GM23338 (cell line): ENCODE measurements around the gene RYR1. TPM values are rescaled to one million over a fixed set of nuclear protein-coding genes. Genes with fewer than 3 reads are reported as not detected.

Experiments used
- ATAC-seq: fragments of 200-7000 bp; cut with Tn5 transposase; 3 replicates; pipeline ENCODE4 v1.9.1; 2020
- DNase-seq: peaks from one replicate; pipeline ENCODE4 v3.0.0-alpha.2; 2015; ENCODE audit warnings: low spot score
- H2AFZ ChIP-seq: fragments of 200-600 bp; sonication (generic); 2 replicates; pipeline ENCODE4 v1.8.0; 2016; ENCODE audit warnings: antibody characterized with exemption, mild to moderate bottlenecking, moderate library complexity
- H3F3A ChIP-seq: fragments of 200-600 bp; sonication (generic); replicated peaks from 2 replicates; pipeline ENCODE4 v1.8.0; 2017; ENCODE audit warnings: antibody characterized with exemption, mixed run types, low read depth
- H3K27ac ChIP-seq: fragments of 200-600 bp; sonication (generic); 2 replicates; pipeline ENCODE4 v1.6.1; 2016; ENCODE audit warnings: low read depth
- H3K27me3 ChIP-seq: fragments of 200-600 bp; sonication (generic); 2 replicates; pipeline ENCODE4 v1.8.0; 2016; ENCODE audit warnings: mild to moderate bottlenecking, mixed run types, moderate library complexity; ENCODE audit not compliant: insufficient read depth
- H3K36me3 ChIP-seq: fragments of 200-600 bp; sonication (generic); 2 replicates; pipeline ENCODE4 v1.8.0; 2016; ENCODE audit warnings: mild to moderate bottlenecking; ENCODE audit not compliant: insufficient read depth
- H3K4me1 ChIP-seq: fragments of 200-600 bp; sonication (generic); 2 replicates; pipeline ENCODE4 v1.8.0; 2016; ENCODE audit warnings: mild to moderate bottlenecking, moderate library complexity; ENCODE audit not compliant: insufficient read depth
- H3K4me2 ChIP-seq: fragments of 200-600 bp; sonication (generic); 2 replicates; pipeline ENCODE4 v1.7.1; 2017; ENCODE audit warnings: mixed run types
- H3K4me3 ChIP-seq: fragments of 200-600 bp; sonication (generic); 2 replicates; pipeline ENCODE4 v1.6.1; 2016; ENCODE audit warnings: mixed run types
- H3K79me2 ChIP-seq: fragments of 200-600 bp; sonication (generic); replicated peaks from 2 replicates; pipeline ENCODE4 v1.8.0; 2017; ENCODE audit warnings: mild to moderate bottlenecking; ENCODE audit not compliant: insufficient read depth
- H3K9me2 ChIP-seq: fragments of 200-600 bp; sonication (generic); 2 replicates; pipeline ENCODE4 v1.8.0; 2017; ENCODE audit not compliant: insufficient read depth
- H4K20me1 ChIP-seq: fragments of 200-600 bp; sonication (generic); replicated peaks from 2 replicates; pipeline ENCODE4 v1.8.0; 2017; ENCODE audit warnings: mild to moderate bottlenecking; ENCODE audit not compliant: insufficient read depth
- H3K27ac Mint-ChIP-seq: 2 replicates; pipeline ENCODE4 v1.8.0; 2020; ENCODE audit warnings: inconsistent platforms, mild to moderate bottlenecking, moderate library complexity, mixed read lengths
- H3K27me3 Mint-ChIP-seq: 3 replicates; pipeline ENCODE4 v1.8.0; 2022; ENCODE audit warnings: low read depth, mild to moderate bottlenecking, moderate library complexity, mixed read lengths, inconsistent platforms; ENCODE audit not compliant: insufficient read depth, poor library complexity
- H3K36me3 Mint-ChIP-seq: 3 replicates; pipeline ENCODE4 v1.8.0; 2021; ENCODE audit warnings: low read depth, mild to moderate bottlenecking, inconsistent platforms, moderate library complexity, mixed read lengths
- H3K4me1 Mint-ChIP-seq: 3 replicates; pipeline ENCODE4 v1.8.0; 2020; ENCODE audit warnings: mild to moderate bottlenecking, inconsistent platforms, mixed read lengths
- H3K4me3 Mint-ChIP-seq: 3 replicates; pipeline ENCODE4 v1.8.0; 2021; ENCODE audit warnings: moderate library complexity, mild to moderate bottlenecking, inconsistent platforms, mixed read lengths
- H3K9me3 Mint-ChIP-seq: 3 replicates; pipeline ENCODE4 v1.8.0; 2020; ENCODE audit warnings: moderate library complexity, mild to moderate bottlenecking, inconsistent platforms, mixed read lengths
- CREB1 ChIP-seq: fragments of 250-450 bp; sonication (Bioruptor Pico); IDR thresholded peaks from 2 replicates; pipeline ENCODE4 v1.5.0; 2020; ENCODE audit warnings: low read depth, mild to moderate bottlenecking, moderate library complexity
- CTCF ChIP-seq, 2 experiments: fragments of 200-600 bp in 1 of 2; sonication (generic) in 1 of 2; conservative IDR thresholded peaks; 2 replicates each; pipeline versions ENCODE4 v1.5.1 to v1.6.1; 2016 to 2017; ENCODE audit warnings: antibody characterized with exemption in 2 of 2, low read depth in 2 of 2, mild to moderate bottlenecking in 2 of 2, moderate library complexity in 1 of 2
- ETS1 ChIP-seq: IDR thresholded peaks from 2 replicates; pipeline ENCODE4 v1.6.1; 2016; ENCODE audit warnings: antibody characterized with exemption
- EZH2 ChIP-seq: fragments of 200-600 bp; sonication (generic); IDR thresholded peaks from one replicate; pipeline ENCODE4 v1.8.0; 2017; ENCODE audit warnings: antibody characterized with exemption, mild to moderate bottlenecking, low read depth; ENCODE audit not compliant: unreplicated experiment
- EZH2phosphoT487 ChIP-seq: fragments of 200-600 bp; sonication (generic); IDR thresholded peaks from one replicate; pipeline ENCODE4 v1.8.1; 2018; ENCODE audit warnings: antibody characterized with exemption; ENCODE audit not compliant: unreplicated experiment
- JUNB ChIP-seq: IDR thresholded peaks from one replicate; pipeline ENCODE4 v1.6.1; 2016; ENCODE audit warnings: antibody characterized with exemption; ENCODE audit not compliant: unreplicated experiment
- NANOG ChIP-seq: IDR thresholded peaks from 2 replicates; pipeline ENCODE4 v1.6.1; 2016; ENCODE audit warnings: antibody characterized with exemption, borderline replicate concordance
- POLR2AphosphoS5 ChIP-seq: IDR thresholded peaks from 2 replicates; pipeline ENCODE4 v1.6.1; 2016; ENCODE audit warnings: antibody characterized with exemption, low read depth
- REST ChIP-seq: IDR thresholded peaks from one replicate; pipeline ENCODE4 v1.6.1; 2018; ENCODE audit warnings: antibody characterized with exemption; ENCODE audit not compliant: unreplicated experiment
- STAT1 ChIP-seq: IDR thresholded peaks from one replicate; pipeline ENCODE4 v1.6.1; 2016; ENCODE audit warnings: antibody characterized with exemption; ENCODE audit not compliant: unreplicated experiment
- ZNF114 ChIP-seq: fragments of 250-450 bp; sonication (Bioruptor Pico); IDR thresholded peaks from 2 replicates; pipeline ENCODE4 v1.5.0; 2020; ENCODE audit warnings: mild to moderate bottlenecking, moderate library complexity
- ZNF331 ChIP-seq: fragments of 250-450 bp; sonication (Bioruptor Pico); IDR thresholded peaks from 2 replicates; pipeline ENCODE4 v1.5.0; 2020; ENCODE audit warnings: low read depth, mild to moderate bottlenecking, moderate library complexity
- polyA plus RNA-seq: library from polyadenylated mRNA; unstranded; fragments of >200 nt; fragmentation: Nextera tagmentation; extraction: Ambion mirVana; gene quantifications from 2 replicates; pipeline ENCODE4 v1.2.1, GENCODE V29; 2016
- total RNA-seq: library from RNA; depleted of rRNA; stranded (reverse); fragments of >200 nt; shearing (Covaris generic); gene quantifications from 2 replicates; pipeline ENCODE4 v1.2.3, GENCODE V29; 2014

RYR1 gene
- total and polyA plus RNA-seq, 2 experiments from 2014 or later, result 4.0 to 26.7 TPM

- DNase-seq, result no peak
- ATAC-seq, result no peak
- no peaks in the 10 kb centered on the region for H3K9me2 ChIP-seq
- H2AFZ ChIP-seq, result no peak overlapping the region
- no peak overlapping the region for H3K4me3 ChIP-seq
- Mint-ChIP-seq H3K4me3 (no peak overlapping the region), H3K27ac (no peak overlapping the region), H3K36me3 (peaks cover 7% of the 10 kb centered on the region), H3K27me3 (peaks cover 23% of the 10 kb centered on the region), H3K9me3 (no peaks in the 10 kb centered on the region), H3K4me1 (peaks cover 17% of the 10 kb centered on the region)
- peaks cover 2% of the 10 kb centered on the region for H3K79me2 ChIP-seq
- H3K27me3 ChIP-seq, result no peaks in the 10 kb centered on the region
- H4K20me1 ChIP-seq, result no peaks in the 10 kb centered on the region
- TF ChIP-seq STAT1 (no peak), NANOG (no peak), ZNF331 (CRISPR knock-in tag) (no peak), ETS1 (no peak), CTCF (conservative IDR thresholded peaks at IDR 0.05; ENCODE audit: low read depth in 2 of 2) (no peak), ZNF114 (CRISPR knock-in tag) (no peak), POLR2AphosphoS5 (no peak), EZH2phosphoT487 (no peak), EZH2 (no peak), JUNB (no peak), CREB1 (no peak)
- peaks cover 9% of the 10 kb centered on the region; the same call in 1 of the 2 replicates for H3F3A ChIP-seq
- H3K36me3 ChIP-seq, result no peaks in the 10 kb centered on the region
- H3K27ac ChIP-seq, result no peak overlapping the region
- no peak overlapping the region for H3K4me2 ChIP-seq
- peaks cover 9% of the 10 kb centered on the region for H3K4me1 ChIP-seq
Measured at GRCh38 chr19:38614289-38614688, 180.8 kb downstream of the RYR1 start.

GRCh38 chr19:38615007-38615581, 181.6 kb downstream of the RYR1 start:
- Histone ChIP-seq H3K79me2 (peaks cover 10% of the 10 kb centered on the region), H3F3A (peaks cover 17% of the 10 kb centered on the region), H4K20me1 (peaks cover 5% of the 10 kb centered on the region), H3K4me2 (no peak overlapping the region), H3K27me3 (no peaks in the 10 kb centered on the region), H2AFZ (no peak overlapping the region), H3K27ac (no peak overlapping the region), H3K4me1 (peaks cover 9% of the 10 kb centered on the region), H3K9me2 (no peaks in the 10 kb centered on the region), H3K36me3 (no peaks in the 10 kb centered on the region), H3K4me3 (no peak overlapping the region)
- ATAC-seq (no peak), DNase-seq (no peak)
- Mint-ChIP-seq H3K36me3 (peaks cover 13% of the 10 kb centered on the region), H3K27ac (no peak overlapping the region), H3K9me3 (no peaks in the 10 kb centered on the region), H3K4me3 (no peak overlapping the region; the same call in 2 of the 3 replicates), H3K4me1 (peaks cover 22% of the 10 kb centered on the region), H3K27me3 (peaks cover 28% of the 10 kb centered on the region)
- TF ChIP-seq JUNB (no peak), EZH2phosphoT487 (no peak), CREB1 (no peak), CTCF (conservative IDR thresholded peaks at IDR 0.05; ENCODE audit: low read depth in 2 of 2) (no peak), EZH2 (no peak), ZNF331 (CRISPR knock-in tag) (no peak), POLR2AphosphoS5 (no peak), NANOG (no peak), REST (no peak)
